Large intestine (tissue), 3 donors: ENCODE measurements around the gene PHKA2. TPM values are rescaled to one million over a fixed set of nuclear protein-coding genes. Genes with fewer than 3 reads are reported as not detected.

Experiments
- DNase-seq, 2 donors: peaks; one replicate each; pipeline versions ENCODE4 v3.0.0 to v3.0.0-alpha.2; 2013
- H3K27ac ChIP-seq: one replicate; pipeline ENCODE4 v1.5.1; 2013; ENCODE audit warnings: low read length
- H3K27me3 ChIP-seq: 2 replicates; pipeline ENCODE4 v1.6.1; 2013; ENCODE audit warnings: low read length; ENCODE audit not compliant: control insufficient read depth, insufficient read depth
- H3K36me3 ChIP-seq: 2 replicates; pipeline ENCODE4 v1.6.1; 2013; ENCODE audit warnings: low read length; ENCODE audit not compliant: control insufficient read depth, insufficient read depth
- H3K4me1 ChIP-seq: one replicate; pipeline ENCODE4 v1.6.1; 2013; ENCODE audit warnings: low read length; ENCODE audit not compliant: control insufficient read depth, insufficient read depth
- H3K4me3 ChIP-seq: one replicate; pipeline ENCODE4 v1.5.1; 2013; ENCODE audit warnings: low read length
- H3K9me3 ChIP-seq: one replicate; pipeline ENCODE4 v1.6.1; 2013; ENCODE audit warnings: mild to moderate bottlenecking, low read depth, low read length, moderate library complexity; ENCODE audit not compliant: control insufficient read depth
- WGBS: methylation state at CpG from one replicate; pipeline ENCODE4 v1.1.5; 2013; ENCODE audit warnings: low lambda C conversion rate; ENCODE audit not compliant: insufficient coverage; 5-methylcytosine and 5-hydroxymethylcytosine counted together
- polyA plus RNA-seq: library from polyadenylated mRNA; unstranded; fragments of 120-200 nt; gene quantifications from one replicate; pipeline ENCODE4 v1.2.1, GENCODE V29; 2013

PHKA2 gene
- polyA plus RNA-seq, 1 donor: 65.0 TPM

- peaks cover 11% of the 10 kb centered on the region for H3K4me1 ChIP-seq
- no peaks in the 10 kb centered on the region for H3K9me3 ChIP-seq
- H3K36me3 ChIP-seq: peaks cover 9% of the 10 kb centered on the region
- WGBS: no CpG with 5 or more reads among the region's 24 CpGs
- H3K27ac ChIP-seq: no peak overlapping the region
- H3K27me3 ChIP-seq: no peaks in the 10 kb centered on the region
- no peak overlapping the region for H3K4me3 ChIP-seq
- no peak for DNase-seq
Observed at GRCh38 chrX:18890724-18891547, 93.0 kb downstream of the PHKA2 start.

GRCh38 chrX:18890049-18890381, 93.9 kb downstream of the PHKA2 start:
- no CpG with 5 or more reads among the region's 7 CpGs for WGBS

GRCh38 chrX:18889346-18890048, 94.4 kb downstream of the PHKA2 start:
- peaks cover 5% of the 10 kb centered on the region for H3K36me3 ChIP-seq
- H3K27ac ChIP-seq: no peak overlapping the region
- no peak for DNase-seq
- H3K27me3 ChIP-seq: no peaks in the 10 kb centered on the region
- peaks cover 21% of the 10 kb centered on the region for H3K4me1 ChIP-seq
- WGBS: no CpG with 5 or more reads among the region's 12 CpGs
- no peak overlapping the region for H3K4me3 ChIP-seq
- H3K9me3 ChIP-seq: no peaks in the 10 kb centered on the region

More at GRCh38 chrX:18890049-18890381, 93.9 kb downstream of the PHKA2 start:
- no peak for DNase-seq
- Histone ChIP-seq H3K36me3 (peaks cover 8% of the 10 kb centered on the region), H3K9me3 (no peaks in the 10 kb centered on the region), H3K27me3 (no peaks in the 10 kb centered on the region), H3K4me1 (peaks cover 21% of the 10 kb centered on the region), H3K4me3 (no peak overlapping the region), H3K27ac (no peak overlapping the region)

GRCh38 chrX:18888281-18888680, 95.6 kb downstream of the PHKA2 start:
- Histone ChIP-seq H3K4me1 (peaks cover 21% of the 10 kb centered on the region), H3K27me3 (no peaks in the 10 kb centered on the region), H3K4me3 (no peak overlapping the region), H3K36me3 (peaks cover under 1% of the 10 kb centered on the region), H3K27ac (no peak overlapping the region), H3K9me3 (no peaks in the 10 kb centered on the region)
- DNase-seq: no peak
- WGBS: no CpG with 5 or more reads among the region's 4 CpGs

GRCh38 chrX:18887825-18888212, 96.1 kb downstream of the PHKA2 start:
- no peak overlapping the region for H3K4me3 ChIP-seq
- WGBS: no CpG with 5 or more reads among the region's 6 CpGs
- DNase-seq: no peak

GRCh38 chrX:18887177-18887824, 96.6 kb downstream of the PHKA2 start:
- no peaks in the 10 kb centered on the region for H3K9me3 ChIP-seq
- H3K4me1 ChIP-seq: peaks cover 21% of the 10 kb centered on the region
- peak overlapping the region; percentile 67 for H3K27ac ChIP-seq
- no CpG with 5 or more reads among the region's 25 CpGs for WGBS
- H3K36me3 ChIP-seq: no peaks in the 10 kb centered on the region
- peak; percentile 38 to 62 for DNase-seq
- no peaks in the 10 kb centered on the region for H3K27me3 ChIP-seq
- H3K4me3 ChIP-seq: peak overlapping the region; percentile 43

More at GRCh38 chrX:18887825-18888212, 96.1 kb downstream of the PHKA2 start:
- H3K4me1 ChIP-seq: peaks cover 21% of the 10 kb centered on the region
- H3K27ac ChIP-seq: peak overlapping the region; percentile 21
- no peaks in the 10 kb centered on the region for H3K9me3 ChIP-seq
- H3K36me3 ChIP-seq: no peaks in the 10 kb centered on the region
- no peaks in the 10 kb centered on the region for H3K27me3 ChIP-seq

GRCh38 chrX:18886344-18887161, 97.4 kb downstream of the PHKA2 start:
- Histone ChIP-seq H3K4me1 (peaks cover 21% of the 10 kb centered on the region), H3K4me3 (peak overlapping the region; percentile 43), H3K27ac (peak overlapping the region; percentile 67), H3K36me3 (no peaks in the 10 kb centered on the region), H3K27me3 (no peaks in the 10 kb centered on the region), H3K9me3 (no peaks in the 10 kb centered on the region)
- WGBS: no CpG with 5 or more reads among the region's 26 CpGs
- DNase-seq: peak; percentile 63 to 81

- H3K27ac ChIP-seq: peak overlapping the region; percentile 67
- H3K36me3 ChIP-seq: no peaks in the 10 kb centered on the region
- H3K27me3 ChIP-seq: no peaks in the 10 kb centered on the region
- H3K4me1 ChIP-seq: peaks cover 21% of the 10 kb centered on the region
- WGBS: no CpG with 5 or more reads among the region's 12 CpGs
- peak overlapping the region; percentile 43 for H3K4me3 ChIP-seq
- no peak for DNase-seq
- H3K9me3 ChIP-seq: no peaks in the 10 kb centered on the region
Observed at GRCh38 chrX:18886005-18886343, 97.9 kb downstream of the PHKA2 start.

GRCh38 chrX:18885328-18886004, 98.4 kb downstream of the PHKA2 start:
- H3K27ac ChIP-seq: peak overlapping the region; percentile 67
- DNase-seq: peak in 1 of 2 donors; percentile 4
- H3K27me3 ChIP-seq: no peaks in the 10 kb centered on the region
- no peaks in the 10 kb centered on the region for H3K9me3 ChIP-seq
- no CpG with 5 or more reads among the region's 8 CpGs for WGBS
- peaks cover 21% of the 10 kb centered on the region for H3K4me1 ChIP-seq
- peak overlapping the region; percentile 43 for H3K4me3 ChIP-seq
- H3K36me3 ChIP-seq: no peaks in the 10 kb centered on the region
